Measurements from ENCODE around the gene ABLIM2. TPM values are rescaled to one million over a fixed set of nuclear protein-coding genes. Genes with fewer than 3 reads are reported as not detected.

The ABLIM2 gene
- total and polyA plus RNA-seq, 2 of the 8 experiments (the other 6 are each of a cell fraction or from before 2014, with no cell fraction given): 2.8 to 3.0 TPM

DNA sequence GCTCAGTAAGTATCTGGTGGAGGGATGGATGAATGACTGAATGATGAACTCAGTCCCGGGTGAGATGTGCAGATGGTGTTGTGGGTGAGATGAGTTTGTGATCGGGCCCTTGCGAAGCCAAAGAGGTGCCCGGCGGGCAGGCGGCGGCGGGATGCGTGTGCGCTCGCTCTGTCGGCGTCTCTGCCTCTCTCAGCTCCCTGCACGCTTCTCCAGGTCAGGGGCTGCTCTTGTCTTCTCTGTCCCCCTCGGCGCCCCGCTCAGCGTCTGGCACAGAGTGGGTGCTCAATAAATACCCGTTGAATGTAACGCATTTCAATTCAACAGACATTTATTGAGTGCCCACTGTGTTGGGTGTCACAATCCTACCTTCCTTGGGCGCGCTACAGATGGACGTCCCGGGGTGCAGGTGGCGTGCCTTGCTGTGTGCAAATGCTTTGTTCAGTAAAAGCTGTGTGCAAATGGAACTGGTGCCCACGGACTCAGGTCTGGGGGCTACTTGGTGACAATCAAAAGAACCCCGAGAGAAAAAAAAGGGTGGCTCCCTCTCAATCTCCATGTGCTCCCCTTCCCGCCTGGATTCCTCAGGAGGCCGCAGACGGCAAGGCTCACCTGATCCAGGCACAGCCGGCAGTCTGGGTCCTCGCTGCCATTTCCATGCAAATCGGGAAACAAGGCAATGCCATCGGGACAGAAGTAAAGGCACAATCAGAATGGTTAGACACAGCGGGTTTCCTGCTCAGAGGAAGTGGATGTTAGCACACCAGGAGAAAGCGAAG lies 153.4 kb downstream of the ABLIM2 start:
- ChIA-PET POLR2A (ENCODE audit: partially characterized antibody) (no interaction called here), CTCF (ENCODE audit: partially characterized antibody) (interaction anchor here (0.6 kb wide), 1 partner anchor 23 kb away, joined by 3 read pairs; no protein-coding TSS in a partner anchor)
- no peak for FAIRE-seq
- Histone ChIP-seq H2BK12ac (ENCODE audit: low read depth, low read length) (no peak overlapping the region), H4K20me1 (replicated peaks in 1 of 2; ENCODE audit: control insufficient read depth in 1 of 2, insufficient read depth in 2 of 2, low read length in 2 of 2) (no peaks in the 10 kb centered on the region), H3K56ac (replicated peaks; ENCODE audit: insufficient read length, low read depth, low read length) (no peak overlapping the region), H3K23me2 (ENCODE audit: low read depth, low read length) (0 out of 2 replicates have a peak, but pooled peaks cover 2% of the 10 kb centered on the region), H3K79me1 (ENCODE audit: low read depth, low read length) (no peaks in the 10 kb centered on the region), H2AK5ac (ENCODE audit: low read depth, low read length) (no peak overlapping the region), H3K23ac (ENCODE audit: insufficient read length) (no peak overlapping the region), H4K5ac (ENCODE audit: insufficient read length, low read depth, low read length) (no peak overlapping the region), H4K91ac (replicated peaks; ENCODE audit: insufficient read length, low read length) (peak overlapping the region; percentile 50), H2BK120ac (replicated peaks; ENCODE audit: low read depth, low read length) (no peak overlapping the region), H3K4me2 (ENCODE audit: insufficient read depth in 1 of 2, low read depth in 2 of 2, low read length in 2 of 2) (no peak overlapping the region), H3K27me3 (replicated peaks in 1 of 4; ENCODE audit: control insufficient read depth in 3 of 4, extremely low read depth in 1 of 4, insufficient read depth in 3 of 4, low read length in 3 of 4) (no peaks in the 10 kb centered on the region), H3K9me3 (ENCODE audit: insufficient read depth in 2 of 2, low read depth in 1 of 2, low read length in 1 of 2) (no peaks in the 10 kb centered on the region), H3K14ac (ENCODE audit: insufficient read length) (no peak overlapping the region), H2BK15ac (ENCODE audit: low read length) (no peak overlapping the region), H3K4me1 (replicated peaks in 1 of 4; ENCODE audit: control insufficient read depth in 3 of 4, insufficient read depth in 4 of 4, low read length in 3 of 4) (peaks cover 0 to 4% (median 2%) of the 10 kb centered on the region in 4 experiments; a peak in 3 of 7 replicates), H3K18ac (ENCODE audit: extremely low read depth, low read length) (no peak overlapping the region), H2BK5ac (ENCODE audit: low read depth, low read length) (no peak overlapping the region), H3K9ac (replicated peaks in 1 of 4; ENCODE audit: extremely low read depth in 1 of 4, low read depth in 3 of 4, low read length in 3 of 4) (no peak overlapping the region), H3K36me3 (ENCODE audit: control insufficient read depth in 2 of 4, insufficient read depth in 4 of 4, low read length in 3 of 4) (no peaks in the 10 kb centered on the region), H3K4ac (replicated peaks; ENCODE audit: insufficient read length, low read depth, low read length) (no peak overlapping the region), H3K4me3 (ENCODE audit: extremely low read depth in 1 of 4, insufficient read depth in 2 of 4, low read depth in 3 of 4, low read length in 4 of 4) (no peak overlapping the region), H2BK20ac (ENCODE audit: low read length) (0 out of 2 replicates have a peak overlapping the region, but pooled peaks have one; percentile 8), H4K8ac (ENCODE audit: extremely low read depth, insufficient read depth, low read length) (peak overlapping the region; percentile 23; the same call in 1 of the 2 replicates), H3K27ac (ENCODE audit: low read depth, low read length) (no peak overlapping the region), H2AFZ (ENCODE audit: low read length) (no peak overlapping the region), H3K79me2 (ENCODE audit: control insufficient read depth in 1 of 2, insufficient read depth in 2 of 2, low read length in 2 of 2) (no peaks in the 10 kb centered on the region)
- no peak for DNase-seq (ENCODE audit: low read depth in 1 of 2, low spot score in 2 of 2)
- WGBS, 2 experiments (ENCODE audit: extremely low coverage in 1 of 2, insufficient coverage in 1 of 2, insufficient read length in 1 of 2, insufficient replicate concordance in 2 of 2, low coverage in 1 of 2, low lambda C conversion rate in 2 of 2, missing lambda C conversion rate in 1 of 2): 90% methylated on average over 36 of the region's 36 CpGs; no CpG with 5 or more reads in 1 of the 2 experiments
- TF ChIP-seq, protein P1, sequence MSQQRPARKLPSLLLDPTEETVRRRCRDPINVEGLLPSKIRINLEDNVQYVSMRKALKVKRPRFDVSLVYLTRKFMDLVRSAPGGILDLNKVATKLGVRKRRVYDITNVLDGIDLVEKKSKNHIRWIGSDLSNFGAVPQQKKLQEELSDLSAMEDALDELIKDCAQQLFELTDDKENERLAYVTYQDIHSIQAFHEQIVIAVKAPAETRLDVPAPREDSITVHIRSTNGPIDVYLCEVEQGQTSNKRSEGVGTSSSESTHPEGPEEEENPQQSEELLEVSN (IDR thresholded peaks at IDR 0.05): peak; percentile 84
- TF ChIP-seq, protein P2, sequence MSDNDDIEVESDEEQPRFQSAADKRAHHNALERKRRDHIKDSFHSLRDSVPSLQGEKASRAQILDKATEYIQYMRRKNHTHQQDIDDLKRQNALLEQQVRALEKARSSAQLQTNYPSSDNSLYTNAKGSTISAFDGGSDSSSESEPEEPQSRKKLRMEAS (IDR thresholded peaks at IDR 0.05): peak; percentile 53
- no peak for TF ChIP-seq CHD2 (IDR thresholded peaks at IDR 0.05; ENCODE audit: low read length)

Data from H1 (cell line).